Measurements from ENCODE around the gene SLC22A14. TPM values are rescaled to one million over a fixed set of nuclear protein-coding genes. Genes with fewer than 3 reads are reported as not detected.
A peak's percentile ranks its signal among the peaks of the same experiment; 100 is the strongest.

Gene SLC22A14
- total and polyA plus RNA-seq, 2 donors from 2014 or later = 0.19 to 0.75 TPM

DNA sequence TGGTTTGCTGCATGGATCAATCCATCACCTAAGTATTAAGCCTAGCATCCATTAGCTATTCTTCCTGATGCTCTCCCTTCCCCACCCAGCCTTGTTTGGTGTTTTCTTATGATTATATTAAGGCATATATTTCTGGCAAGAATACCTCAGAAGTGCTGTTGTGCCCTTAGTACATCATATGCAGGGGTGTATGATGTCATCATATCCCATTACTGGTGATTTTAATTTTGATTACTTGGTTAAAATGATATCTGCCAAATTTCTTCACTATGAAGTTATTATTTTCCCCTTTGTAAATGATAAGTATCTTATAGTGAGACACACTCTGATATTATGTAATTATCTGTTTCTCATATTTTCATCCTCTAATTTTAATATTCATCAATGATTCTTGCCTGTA is 15.4 kb downstream of the SLC22A14 start:
- intact Hi-C loops (cut with DNase I) = no loop called here
- TF ChIP-seq, protein P1, sequence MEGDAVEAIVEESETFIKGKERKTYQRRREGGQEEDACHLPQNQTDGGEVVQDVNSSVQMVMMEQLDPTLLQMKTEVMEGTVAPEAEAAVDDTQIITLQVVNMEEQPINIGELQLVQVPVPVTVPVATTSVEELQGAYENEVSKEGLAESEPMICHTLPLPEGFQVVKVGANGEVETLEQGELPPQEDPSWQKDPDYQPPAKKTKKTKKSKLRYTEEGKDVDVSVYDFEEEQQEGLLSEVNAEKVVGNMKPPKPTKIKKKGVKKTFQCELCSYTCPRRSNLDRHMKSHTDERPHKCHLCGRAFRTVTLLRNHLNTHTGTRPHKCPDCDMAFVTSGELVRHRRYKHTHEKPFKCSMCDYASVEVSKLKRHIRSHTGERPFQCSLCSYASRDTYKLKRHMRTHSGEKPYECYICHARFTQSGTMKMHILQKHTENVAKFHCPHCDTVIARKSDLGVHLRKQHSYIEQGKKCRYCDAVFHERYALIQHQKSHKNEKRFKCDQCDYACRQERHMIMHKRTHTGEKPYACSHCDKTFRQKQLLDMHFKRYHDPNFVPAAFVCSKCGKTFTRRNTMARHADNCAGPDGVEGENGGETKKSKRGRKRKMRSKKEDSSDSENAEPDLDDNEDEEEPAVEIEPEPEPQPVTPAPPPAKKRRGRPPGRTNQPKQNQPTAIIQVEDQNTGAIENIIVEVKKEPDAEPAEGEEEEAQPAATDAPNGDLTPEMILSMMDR (IDR thresholded peaks at IDR 0.05; ENCODE audit: borderline replicate concordance, extremely low read depth, insufficient read depth) = no peak
- Histone ChIP-seq H3K4me1 (ENCODE audit: control insufficient read depth in 2 of 3, insufficient read depth in 2 of 3, low read depth in 1 of 3, low read length in 3 of 3) (no peaks in the 10 kb centered on the region), H3K27ac (ENCODE audit: low read depth in 2 of 2, low read length in 2 of 2) (no peak overlapping the region), H3K4me3 (ENCODE audit: low read length in 3 of 3) (no peak overlapping the region), H3K27me3 (ENCODE audit: control insufficient read depth, insufficient read depth, low read length) (no peaks in the 10 kb centered on the region), H3K9me3 (ENCODE audit: control insufficient read depth in 2 of 3, insufficient read depth in 1 of 3, low read length in 3 of 3) (no peaks in the 10 kb centered on the region), H3K36me3 (ENCODE audit: control insufficient read depth in 2 of 3, insufficient read depth in 3 of 3, low read length in 3 of 3) (no peaks in the 10 kb centered on the region), H3K9ac (ENCODE audit: low read length in 3 of 3) (no peak overlapping the region)
- DNase-seq = no peak
- no peak for FAIRE-seq

- H3K36me3 ChIP-seq (ENCODE audit: control insufficient read depth in 2 of 3, insufficient read depth in 3 of 3, low read length in 3 of 3) = no peaks in the 10 kb centered on the region
- no peaks in the 10 kb centered on the region for H3K4me1 ChIP-seq (ENCODE audit: control insufficient read depth in 2 of 3, insufficient read depth in 2 of 3, low read depth in 1 of 3, low read length in 3 of 3)
- no peak overlapping the region for H3K27ac ChIP-seq (ENCODE audit: low read depth in 2 of 2, low read length in 2 of 2)
- no peaks in the 10 kb centered on the region for H3K9me3 ChIP-seq (ENCODE audit: control insufficient read depth in 2 of 3, insufficient read depth in 1 of 3, low read length in 3 of 3)
- TF ChIP-seq, protein P1 (IDR thresholded peaks at IDR 0.05; ENCODE audit: borderline replicate concordance, extremely low read depth, insufficient read depth) = peak; percentile 18
- H3K9ac ChIP-seq (ENCODE audit: low read length in 3 of 3) = no peak overlapping the region
- intact Hi-C loops (cut with DNase I) = no loop called here
- no peaks in the 10 kb centered on the region for H3K27me3 ChIP-seq (ENCODE audit: control insufficient read depth, insufficient read depth, low read length)
- no peak for FAIRE-seq
- H3K4me3 ChIP-seq (ENCODE audit: low read length in 3 of 3) = no peak overlapping the region
- no peak for DNase-seq
Observed at GRCh38 chr3:38297947-38298711, 16.0 kb downstream of the SLC22A14 start.

GRCh38 chr3:38306941-38307340 is 24.8 kb downstream of the SLC22A14 start:
- Histone ChIP-seq H3K4me3 (ENCODE audit: low read length in 3 of 3) (no peak overlapping the region), H3K9ac (ENCODE audit: low read length in 3 of 3) (no peak overlapping the region), H3K9me3 (ENCODE audit: control insufficient read depth in 2 of 3, insufficient read depth in 1 of 3, low read length in 3 of 3) (no peaks in the 10 kb centered on the region), H3K4me1 (ENCODE audit: control insufficient read depth in 2 of 3, insufficient read depth in 2 of 3, low read depth in 1 of 3, low read length in 3 of 3) (no peaks in the 10 kb centered on the region), H3K27ac (ENCODE audit: low read depth in 2 of 2, low read length in 2 of 2) (no peak overlapping the region), H3K36me3 (ENCODE audit: control insufficient read depth in 2 of 3, insufficient read depth in 3 of 3, low read length in 3 of 3) (no peaks in the 10 kb centered on the region), H3K27me3 (ENCODE audit: control insufficient read depth, insufficient read depth, low read length) (no peaks in the 10 kb centered on the region)
- DNase-seq = no peak
- FAIRE-seq = no peak
- intact Hi-C loops (cut with DNase I) = no loop called here
- TF ChIP-seq, protein P1 (IDR thresholded peaks at IDR 0.05; ENCODE audit: borderline replicate concordance, extremely low read depth, insufficient read depth) = no peak

Measured in kidney (tissue), 14 donors.